Caco-2 (cell line): ENCODE measurements around the gene OR8B3. TPM values are rescaled to one million over a fixed set of nuclear protein-coding genes. Genes with fewer than 3 reads are reported as not detected.

Experiments
- BruUV-seq: library from RNA; stranded (reverse); fragments of 400-500 nt; replicated peaks from 2 replicates; lab custom pipeline; 2021; lab: Mats Ljungman, UMichigan
- CTCF ChIA-PET: fragments of 300-600 bp; sonication (Branson Sonifier 250); formaldehyde crosslinking; loops from one replicate; lab custom pipeline; 2022; ENCODE audit warnings: antibody characterized with exemption; lab: Charles Lee
- POLR2A ChIA-PET: fragments of 300-600 bp; sonication (Branson Sonifier 250); formaldehyde crosslinking; loops from one replicate; lab custom pipeline; 2022; ENCODE audit warnings: antibody characterized with exemption; lab: Charles Lee
- DNase-seq, 2 experiments: peaks; one replicate each; pipeline versions ENCODE4 v3.0.0 to v3.0.0-alpha.2; 2020 to 2022
- H3K27me3 ChIP-seq: replicated peaks from 2 replicates; pipeline ENCODE4 v1.6.0; 2011; ENCODE audit warnings: low read length; ENCODE audit not compliant: control insufficient read depth, insufficient read depth
- H3K36me3 ChIP-seq: 2 replicates; pipeline ENCODE4 v1.5.1; 2011; ENCODE audit warnings: low read length; ENCODE audit not compliant: control insufficient read depth, insufficient read depth
- H3K4me1 ChIP-seq: fragments of 250-450 bp; sonication (Bioruptor Pico); 2 replicates; pipeline ENCODE4 v1.5.1; 2020; ENCODE audit warnings: mild to moderate bottlenecking
- H3K4me3 ChIP-seq: 2 replicates; pipeline ENCODE4 v1.5.1; 2011; ENCODE audit warnings: low read depth, mild to moderate bottlenecking, control low read depth, low read length
- H3K9me3 ChIP-seq: fragments of 250-450 bp; sonication (Bioruptor Pico); 2 replicates; pipeline ENCODE4 v1.5.1; 2020; ENCODE audit warnings: mild to moderate bottlenecking, moderate library complexity
- H3K27ac Mint-ChIP-seq: one replicate; pipeline ENCODE4 v1.8.0; 2022; ENCODE audit warnings: mixed read lengths; ENCODE audit not compliant: unreplicated experiment
- H3K27me3 Mint-ChIP-seq: one replicate; pipeline ENCODE4 v1.8.0; 2022; ENCODE audit warnings: mixed read lengths; ENCODE audit not compliant: insufficient read depth, unreplicated experiment
- H3K36me3 Mint-ChIP-seq: one replicate; pipeline ENCODE4 v1.8.0; 2022; ENCODE audit warnings: mild to moderate bottlenecking, mixed read lengths; ENCODE audit not compliant: insufficient read depth, unreplicated experiment
- H3K4me1 Mint-ChIP-seq: one replicate; pipeline ENCODE4 v1.8.0; 2022; ENCODE audit warnings: low read depth, mixed read lengths; ENCODE audit not compliant: unreplicated experiment
- H3K4me3 Mint-ChIP-seq: one replicate; pipeline ENCODE4 v1.8.0; 2022; ENCODE audit warnings: mild to moderate bottlenecking, moderate library complexity, mixed read lengths; ENCODE audit not compliant: unreplicated experiment
- H3K9me3 Mint-ChIP-seq: one replicate; pipeline ENCODE4 v1.8.0; 2022; ENCODE audit warnings: mixed read lengths; ENCODE audit not compliant: unreplicated experiment
- CTCF ChIP-seq, 2 experiments: fragments of 200-600 bp in 1 of 2; IDR thresholded peaks; 1 replicate in 1 of 2; 2 replicates in 1 of 2; pipeline versions ENCODE4 v1.5.1 to v1.8.0; 2011 to 2022; ENCODE audit warnings: antibody characterized with exemption in 1 of 2, control low read depth in 1 of 2, inconsistent platforms in 1 of 2, low read depth in 1 of 2, low read length in 1 of 2, mild to moderate bottlenecking in 1 of 2, moderate library complexity in 1 of 2; ENCODE audit not compliant: insufficient read depth in 1 of 2, severe bottlenecking in 1 of 2, unreplicated experiment in 1 of 2
- intact Hi-C: fragments of 100-400 bp; cut with micrococcal nuclease; formaldehyde crosslinking; loops from one replicate; pipeline ENCODE4 v1.10.0; 2022; ENCODE audit not compliant: unreplicated experiment
- total RNA-seq: library from RNA; stranded (reverse); gene quantifications from 2 replicates; pipeline ENCODE4 v1.2.3, GENCODE V29; 2022

Gene OR8B3
- total RNA-seq, 1 experiment from 2014 or later, result not detected

- ChIA-PET POLR2A (interaction anchor here (0.6 kb wide), 1 partner anchor 263 kb away, joined by 3 read pairs; no protein-coding TSS in a partner anchor), CTCF (no interaction called here)
- no TSS peak for BruUV-seq
- no peaks in the 10 kb centered on the region for H3K9me3 Mint-ChIP-seq
- no peak overlapping the region for H3K4me3 Mint-ChIP-seq
- Histone ChIP-seq H3K9me3 (no peaks in the 10 kb centered on the region), H3K4me1 (no peaks in the 10 kb centered on the region), H3K4me3 (no peak overlapping the region), H3K27me3 (0 out of 2 replicates have a peak, but pooled peaks cover 1% of the 10 kb centered on the region), H3K36me3 (no peaks in the 10 kb centered on the region)
- no peak for TF ChIP-seq CTCF (IDR thresholded peaks at IDR 0.05; ENCODE audit: insufficient read depth in 1 of 2, low read depth in 1 of 2, low read length in 1 of 2, severe bottlenecking in 1 of 2, unreplicated experiment in 1 of 2)
- peaks cover 33% of the 10 kb centered on the region for H3K27me3 Mint-ChIP-seq
- H3K36me3 Mint-ChIP-seq, result no peaks in the 10 kb centered on the region
- no peak overlapping the region for H3K27ac Mint-ChIP-seq
- H3K4me1 Mint-ChIP-seq, result no peaks in the 10 kb centered on the region
- no peak for DNase-seq
- intact Hi-C loops, result no loop called here
Observed at GRCh38 chr11:124442847-124443246, 44.0 kb upstream of the OR8B3 start.

- TF ChIP-seq CTCF (IDR thresholded peaks at IDR 0.05; ENCODE audit: insufficient read depth in 1 of 2, low read depth in 1 of 2, low read length in 1 of 2, severe bottlenecking in 1 of 2, unreplicated experiment in 1 of 2), result no peak
- no peaks in the 10 kb centered on the region for H3K4me1 Mint-ChIP-seq
- no peaks in the 10 kb centered on the region for H3K9me3 Mint-ChIP-seq
- no peak for DNase-seq
- peaks cover 33% of the 10 kb centered on the region for H3K27me3 Mint-ChIP-seq
- no peaks in the 10 kb centered on the region for H3K4me1 ChIP-seq
- BruUV-seq, result no TSS peak
- no peak overlapping the region for H3K27ac Mint-ChIP-seq
- POLR2A ChIA-PET, result interaction anchor here (0.6 kb wide), 1 partner anchor 263 kb away, joined by 3 read pairs; no protein-coding TSS in a partner anchor
- no peaks in the 10 kb centered on the region for H3K9me3 ChIP-seq
- H3K27me3 ChIP-seq, result 0 out of 2 replicates have a peak, but pooled peaks cover 1% of the 10 kb centered on the region
- no peaks in the 10 kb centered on the region for H3K36me3 Mint-ChIP-seq
- CTCF ChIA-PET, result no interaction called here
- no peaks in the 10 kb centered on the region for H3K36me3 ChIP-seq
- H3K4me3 ChIP-seq, result no peak overlapping the region
- no peak overlapping the region for H3K4me3 Mint-ChIP-seq
- intact Hi-C loops, result no loop called here
Observed at GRCh38 chr11:124442442-124442841, 43.6 kb upstream of the OR8B3 start.

- no TSS peak for BruUV-seq
- peaks cover 36% of the 10 kb centered on the region for H3K27me3 Mint-ChIP-seq
- POLR2A ChIA-PET, result no interaction called here
- no peaks in the 10 kb centered on the region for H3K9me3 Mint-ChIP-seq
- no peaks in the 10 kb centered on the region for H3K4me1 Mint-ChIP-seq
- TF ChIP-seq CTCF (IDR thresholded peaks at IDR 0.05; ENCODE audit: insufficient read depth in 1 of 2, low read depth in 1 of 2, low read length in 1 of 2, severe bottlenecking in 1 of 2, unreplicated experiment in 1 of 2), result no peak
- H3K4me3 Mint-ChIP-seq, result no peak overlapping the region
- H3K36me3 ChIP-seq, result no peaks in the 10 kb centered on the region
- no peaks in the 10 kb centered on the region for H3K4me1 ChIP-seq
- DNase-seq, result no peak
- no peak overlapping the region for H3K4me3 ChIP-seq
- CTCF ChIA-PET, result no interaction called here
- 0 out of 2 replicates have a peak, but pooled peaks cover 1% of the 10 kb centered on the region for H3K27me3 ChIP-seq
- no peaks in the 10 kb centered on the region for H3K9me3 ChIP-seq
- intact Hi-C loops, result no loop called here
- H3K36me3 Mint-ChIP-seq, result no peaks in the 10 kb centered on the region
- H3K27ac Mint-ChIP-seq, result no peak overlapping the region
Observed at GRCh38 chr11:124441519-124441918, 42.7 kb upstream of the OR8B3 start.
